H1 (cell line): ENCODE data around the gene RASSF4. TPM values are rescaled to one million over a fixed set of nuclear protein-coding genes. Genes with fewer than 3 reads are reported as not detected.

Source experiments
- EP300 ChIP-seq, 2 experiments: IDR thresholded peaks; 1 replicate in 1 of 2; 2 replicates in 1 of 2; pipeline ENCODE4 v1.6.1; 2011 to 2012; ENCODE audit warnings: low read depth in 2 of 2, low read length in 2 of 2, mild to moderate bottlenecking in 2 of 2, borderline replicate concordance in 1 of 2, inconsistent platforms in 1 of 2, moderate library complexity in 1 of 2
- RNF2 ChIP-seq: fragments of 200-900, 300-1000 bp; sonication (generic); IDR thresholded peaks from 2 replicates; pipeline ENCODE4 v1.7.1; 2016; ENCODE audit warnings: borderline replicate concordance, low read depth, mild to moderate bottlenecking, antibody characterized with exemption, low read length; ENCODE audit not compliant: poor library complexity, severe bottlenecking; ENCODE audit errors: missing control alignments
- SUZ12 ChIP-seq: fragments of 200-600 bp; sonication (generic); IDR thresholded peaks from 2 replicates; pipeline ENCODE4 v1.6.1; 2012; ENCODE audit warnings: mild to moderate bottlenecking, inconsistent platforms, low read length, moderate library complexity, mixed read lengths
- YY1 ChIP-seq: IDR thresholded peaks from 2 replicates; pipeline ENCODE4 v1.6.1; 2011; ENCODE audit warnings: low read depth, mild to moderate bottlenecking, low read length
- ZNF274 ChIP-seq: IDR thresholded peaks from 2 replicates; pipeline ENCODE4 v1.7.0; 2012; ENCODE audit warnings: low read length, borderline replicate concordance; ENCODE audit errors: extremely low read depth
- polyA plus RNA-seq, 7 experiments: library from polyadenylated mRNA; depleted of rRNA in 3 of 7; stranded (reverse) in 5 of 7; unstranded in 2 of 7; fragments of >200 nt in 5 of 7; fragments of 200-250 nt in 2 of 7; gene quantifications; 1 replicate in 5 of 7; 2 replicates in 1 of 7; 4 replicates in 1 of 7; pipeline versions ENCODE4 v1.2.1 to v1.2.3, GENCODE V29; 2011 to 2013; ENCODE audit warnings: missing spikeins in 2 of 7, mixed read lengths in 2 of 7
- total RNA-seq: library from RNA; stranded (reverse); fragmentation: NEBNext Ultra II Directional; extraction: Animal tissue kit (Norgen Biotek cat#: 25700); gene quantifications from 2 replicates; pipeline ENCODE4 v1.2.1, GENCODE V29; 2021

RASSF4 gene
- total and polyA plus RNA-seq, 2 of the 8 experiments (the other 6 are each of a cell fraction or from before 2014, with no cell fraction given), result 14.3 to 14.5 TPM

GRCh38 chr10:44976352-44977198, 17.0 kb downstream of the RASSF4 start (continued):
- TF ChIP-seq ZNF274, result no peak
- TF ChIP-seq YY1, result no peak
- TF ChIP-seq SUZ12, result no peak
- TF ChIP-seq RNF2, result no peak
- TF ChIP-seq EP300 (IDR thresholded peaks at IDR 0.05; ENCODE audit: borderline replicate concordance in 1 of 2, low read depth in 2 of 2, low read length in 2 of 2), result no peak
